Parathyroid adenoma (tissue), 2 donors: ENCODE measurements around the gene BNIPL.

Experiments used
- H2AFZ ChIP-seq: fragments of 300-600 bp; sonication (generic); one replicate; pipeline ENCODE4 v1.7.0; 2017; ENCODE audit warnings: antibody characterized with exemption, mild to moderate bottlenecking
- H3K27ac ChIP-seq: fragments of 300-600 bp; sonication (generic); one replicate; pipeline ENCODE4 v1.7.0; 2017
- H3K27me3 ChIP-seq: fragments of 300-600 bp; sonication (generic); one replicate; pipeline ENCODE4 v1.7.0; 2017; ENCODE audit warnings: low read length; ENCODE audit not compliant: control insufficient read depth, insufficient read depth
- H3K36me3 ChIP-seq: fragments of 300-600 bp; sonication (generic); one replicate; pipeline ENCODE4 v1.7.0; 2017; ENCODE audit warnings: low read length; ENCODE audit not compliant: control insufficient read depth, insufficient read depth
- H3K4me1 ChIP-seq: fragments of 300-600 bp; sonication (generic); one replicate; pipeline ENCODE4 v1.7.0; 2017; ENCODE audit warnings: control low read depth
- H3K4me2 ChIP-seq: fragments of 300-600 bp; sonication (generic); one replicate; pipeline ENCODE4 v1.7.0; 2017; ENCODE audit warnings: low read length
- H3K4me3 ChIP-seq: fragments of 300-600 bp; sonication (generic); one replicate; pipeline ENCODE4 v1.7.0; 2017; ENCODE audit warnings: low read depth, low read length
- H3K79me2 ChIP-seq: fragments of 300-600 bp; sonication (generic); one replicate; pipeline ENCODE4 v1.7.0; 2017; ENCODE audit warnings: control low read depth
- H3K9ac ChIP-seq: fragments of 300-600 bp; sonication (generic); one replicate; pipeline ENCODE4 v1.7.0; 2017; ENCODE audit warnings: mild to moderate bottlenecking
- H3K9me3 ChIP-seq: fragments of 300-600 bp; sonication (generic); one replicate; pipeline ENCODE4 v1.7.0; 2017; ENCODE audit warnings: low read length; ENCODE audit not compliant: control insufficient read depth
- CTCF ChIP-seq: fragments of 300-600 bp; sonication (generic); IDR thresholded peaks from one replicate; pipeline ENCODE4 v1.7.0; 2017; ENCODE audit warnings: antibody characterized with exemption, mild to moderate bottlenecking
- donor health status: primary hyperparathyroidism.

Gene BNIPL

GRCh38 chr1:151056149-151056548 lies 19.8 kb downstream of the BNIPL start:
- Histone ChIP-seq H3K4me3 (peak overlapping the region; percentile 100), H2AFZ (no peak overlapping the region), H3K9ac (no peak overlapping the region), H3K79me2 (peaks cover 20% of the 10 kb centered on the region), H3K27ac (peak overlapping the region; percentile 98), H3K36me3 (no peaks in the 10 kb centered on the region), H3K27me3 (no peaks in the 10 kb centered on the region), H3K9me3 (no peaks in the 10 kb centered on the region), H3K4me2 (peak overlapping the region; percentile 96), H3K4me1 (peaks cover 20% of the 10 kb centered on the region)
- no peak for TF ChIP-seq CTCF

- Histone ChIP-seq H3K4me3 (peak overlapping the region; percentile 100), H3K27ac (peak overlapping the region; percentile 98), H2AFZ (no peak overlapping the region), H3K9ac (peak overlapping the region; percentile 84), H3K4me2 (peak overlapping the region; percentile 96), H3K79me2 (peaks cover 20% of the 10 kb centered on the region), H3K36me3 (no peaks in the 10 kb centered on the region), H3K4me1 (peaks cover 22% of the 10 kb centered on the region), H3K9me3 (no peaks in the 10 kb centered on the region), H3K27me3 (no peaks in the 10 kb centered on the region)
- no peak for TF ChIP-seq CTCF
Observed at GRCh38 chr1:151058692-151059091, 22.3 kb downstream of the BNIPL start.

GRCh38 chr1:151059109-151060006 lies 23.0 kb downstream of the BNIPL start, which contains the start of gene CDC42SE1:
CDC42SE1 (minus strand) TSS chr1:151059622; CDS start chr1:151055730, 3,892 bp downstream.
- H3K4me3 ChIP-seq, result peak within 1 kb of the TSS; percentile 100
- H3K27me3 ChIP-seq, result no peaks in the 10 kb centered on the region
- peak; percentile 71 for TF ChIP-seq CTCF
- H2AFZ ChIP-seq, result peak within 1 kb of the TSS; percentile 83
- peaks cover 20% of the 10 kb centered on the region for H3K79me2 ChIP-seq
- H3K9me3 ChIP-seq, result no peaks in the 10 kb centered on the region
- H3K27ac ChIP-seq, result peak within 1 kb of the TSS; percentile 98
- peak within 1 kb of the TSS; percentile 96 for H3K4me2 ChIP-seq
- no peaks in the 10 kb centered on the region for H3K36me3 ChIP-seq
- H3K9ac ChIP-seq, result peak within 1 kb of the TSS; percentile 84
- H3K4me1 ChIP-seq, result peaks cover 22% of the 10 kb centered on the region

GRCh38 chr1:151060007-151060656 lies 23.7 kb downstream of the BNIPL start, which contains the start of gene MLLT11:
MLLT11 (plus strand) TSS chr1:151060397; CDS start chr1:151067225, 6,828 bp downstream.
- peaks cover 18% of the 10 kb centered on the region for H3K79me2 ChIP-seq
- H3K4me1 ChIP-seq, result peaks cover 20% of the 10 kb centered on the region
- H2AFZ ChIP-seq, result peak within 1 kb of the TSS; percentile 83
- no peaks in the 10 kb centered on the region for H3K9me3 ChIP-seq
- H3K4me3 ChIP-seq, result peak within 1 kb of the TSS; percentile 100
- TF ChIP-seq CTCF, result no peak
- peak within 1 kb of the TSS; percentile 84 for H3K9ac ChIP-seq
- peak within 1 kb of the TSS; percentile 98 for H3K27ac ChIP-seq
- H3K27me3 ChIP-seq, result no peaks in the 10 kb centered on the region
- peak within 1 kb of the TSS; percentile 96 for H3K4me2 ChIP-seq
- H3K36me3 ChIP-seq, result no peaks in the 10 kb centered on the region
